ENCODE results near the gene MEFV. TPM values are rescaled to one million over a fixed set of nuclear protein-coding genes. Genes with fewer than 3 reads are reported as not detected.
"Not testable (repeated sequence)": the region's sequence is repeated elsewhere in the genome, so short reads cannot be mapped to it uniquely, and the experiment has no call there.

Gene MEFV
- total RNA-seq, 4 donors from 2014 or later, result 2.7 to 25.4 (median 4.2) TPM

GRCh38 chr16:3215601-3216262, 40.7 kb downstream of the MEFV start:
- ATAC-seq (ENCODE audit: low FRiP score) (no peak), DNase-seq (ENCODE audit: low spot score) (no peak)
- TF ChIP-seq CTCF (IDR thresholded peaks at IDR 0.05), result no peak

- ATAC-seq (ENCODE audit: low FRiP score) (no peak), DNase-seq (ENCODE audit: low spot score) (no peak)
- no peak for TF ChIP-seq CTCF (IDR thresholded peaks at IDR 0.05)
Observed at GRCh38 chr16:3214904-3215600, 41.4 kb downstream of the MEFV start.

GRCh38 chr16:3212567-3212966, 43.9 kb downstream of the MEFV start:
- DNase-seq (ENCODE audit: low spot score) (no peak), ATAC-seq (ENCODE audit: low FRiP score) (no peak)
- TF ChIP-seq CTCF (IDR thresholded peaks at IDR 0.05), result no peak

- no peak for DNase-seq (ENCODE audit: low spot score)
- ATAC-seq (ENCODE audit: low FRiP score), result no peak
Observed at GRCh38 chr16:3212006-3212405, 44.4 kb downstream of the MEFV start.

GRCh38 chr16:3207086-3207953, 49.1 kb downstream of the MEFV start:
- no peak for TF ChIP-seq CTCF (IDR thresholded peaks at IDR 0.05)
- DNase-seq (ENCODE audit: low spot score), result no peak
- no peak for ATAC-seq (ENCODE audit: low FRiP score)

More at GRCh38 chr16:3212006-3212405, 44.4 kb downstream of the MEFV start:
- TF ChIP-seq CTCF (IDR thresholded peaks at IDR 0.05), result no peak

GRCh38 chr16:3205939-3206338, 50.5 kb downstream of the MEFV start:
- DNase-seq (ENCODE audit: low spot score), result not testable (repeated sequence)

GRCh38 chr16:3202903-3203539, 53.4 kb downstream of the MEFV start:
- no peak for ATAC-seq (ENCODE audit: low FRiP score)
- DNase-seq (ENCODE audit: low spot score), result no peak

More at GRCh38 chr16:3205939-3206338, 50.5 kb downstream of the MEFV start:
- not testable (repeated sequence) for ATAC-seq (ENCODE audit: low FRiP score)

More at GRCh38 chr16:3202903-3203539, 53.4 kb downstream of the MEFV start:
- TF ChIP-seq CTCF (IDR thresholded peaks at IDR 0.05), result no peak

Measured in omental fat pad (tissue), 4 donors.